K562 (cell line): ENCODE measurements around the gene DRC1.

Experiments
- FIP1L1 ChIP-seq: fragments of 200-400 bp; formaldehyde crosslinking; IDR thresholded peaks from 2 replicates; pipeline ENCODE4 v1.6.1; 2018; ENCODE audit warnings: mild to moderate bottlenecking, low read depth, low read length; ENCODE audit not compliant: poor library complexity, severe bottlenecking
- HEY1 ChIP-seq: fragments of 250-450 bp; sonication (Bioruptor Pico); IDR thresholded peaks from 2 replicates; pipeline ENCODE4 v1.5.0; 2020; ENCODE audit warnings: mild to moderate bottlenecking, moderate library complexity, borderline replicate concordance
- HNRNPLL ChIP-seq: fragments of 200-400 bp; formaldehyde crosslinking; IDR thresholded peaks from 2 replicates; pipeline ENCODE4 v1.6.1; 2017; ENCODE audit warnings: low read length, low read depth, mild to moderate bottlenecking; ENCODE audit not compliant: poor library complexity, severe bottlenecking
- RAD51 ChIP-seq: fragments of 450-650 bp; IDR thresholded peaks from 2 replicates; pipeline ENCODE4 v1.7.1; 2016; ENCODE audit warnings: low read depth, mild to moderate bottlenecking, borderline replicate concordance
- ZBED1 ChIP-seq: IDR thresholded peaks from 2 replicates; pipeline ENCODE4 v1.6.1; 2014
- TF ChIP-seq, protein P1 (sequence below), 3 experiments: IDR thresholded peaks in 2 of 3; conservative IDR thresholded peaks in 1 of 3; 2 replicates each; pipeline ENCODE4 v1.5.1; 2011 to 2012; ENCODE audit warnings: low read length in 3 of 3, mild to moderate bottlenecking in 3 of 3, control low read depth in 2 of 3, improper control_type of control experiment in 1 of 3, inconsistent platforms in 1 of 3, low read depth in 1 of 3, mixed read lengths in 1 of 3, moderate library complexity in 1 of 3; ENCODE audit not compliant: insufficient read depth in 2 of 3

DNA sequence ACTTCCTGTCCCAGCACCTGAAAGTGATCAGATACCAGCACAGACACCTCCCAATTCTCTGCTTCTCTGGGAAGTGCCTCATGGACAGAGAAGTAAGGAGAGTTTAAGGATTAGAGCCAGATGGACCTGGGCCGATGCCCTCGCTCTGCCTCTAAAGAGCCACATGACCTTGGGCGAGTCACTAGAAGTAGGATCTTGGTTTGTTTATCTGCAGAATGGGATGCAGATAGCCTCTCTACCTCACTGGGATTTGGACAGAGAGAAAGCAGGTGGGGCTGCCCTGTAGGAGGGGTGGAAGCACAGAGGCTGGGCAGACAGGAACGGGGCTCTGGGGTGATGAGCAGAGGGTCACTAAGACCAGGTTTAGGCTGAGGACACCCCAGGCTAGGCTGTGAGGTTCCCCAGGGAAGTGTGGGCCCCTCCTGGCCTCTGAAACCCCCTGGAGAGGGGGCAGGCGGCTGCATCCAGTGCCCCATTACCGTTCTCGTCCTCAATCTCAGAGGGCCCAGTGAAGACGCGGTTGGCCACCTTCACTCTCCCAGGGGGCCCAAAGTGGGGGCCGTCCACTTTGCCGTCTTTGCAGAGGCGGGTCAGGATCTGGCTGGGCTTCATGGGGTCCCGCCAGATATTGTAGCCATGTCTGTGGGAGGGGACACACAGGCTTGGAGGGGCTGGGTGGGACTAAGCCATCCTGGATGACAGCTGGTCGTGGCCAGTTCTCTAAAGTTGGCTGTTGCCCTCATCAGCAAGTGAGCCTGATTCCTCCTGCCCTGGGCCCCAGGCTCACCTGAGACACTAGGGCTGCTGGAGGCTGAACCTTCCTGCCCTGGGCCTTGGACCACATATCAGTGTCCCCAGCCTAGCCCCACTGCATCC, 62.9 kb downstream of the DRC1 start:
- TF ChIP-seq HNRNPLL = no peak
- TF ChIP-seq, protein P1, sequence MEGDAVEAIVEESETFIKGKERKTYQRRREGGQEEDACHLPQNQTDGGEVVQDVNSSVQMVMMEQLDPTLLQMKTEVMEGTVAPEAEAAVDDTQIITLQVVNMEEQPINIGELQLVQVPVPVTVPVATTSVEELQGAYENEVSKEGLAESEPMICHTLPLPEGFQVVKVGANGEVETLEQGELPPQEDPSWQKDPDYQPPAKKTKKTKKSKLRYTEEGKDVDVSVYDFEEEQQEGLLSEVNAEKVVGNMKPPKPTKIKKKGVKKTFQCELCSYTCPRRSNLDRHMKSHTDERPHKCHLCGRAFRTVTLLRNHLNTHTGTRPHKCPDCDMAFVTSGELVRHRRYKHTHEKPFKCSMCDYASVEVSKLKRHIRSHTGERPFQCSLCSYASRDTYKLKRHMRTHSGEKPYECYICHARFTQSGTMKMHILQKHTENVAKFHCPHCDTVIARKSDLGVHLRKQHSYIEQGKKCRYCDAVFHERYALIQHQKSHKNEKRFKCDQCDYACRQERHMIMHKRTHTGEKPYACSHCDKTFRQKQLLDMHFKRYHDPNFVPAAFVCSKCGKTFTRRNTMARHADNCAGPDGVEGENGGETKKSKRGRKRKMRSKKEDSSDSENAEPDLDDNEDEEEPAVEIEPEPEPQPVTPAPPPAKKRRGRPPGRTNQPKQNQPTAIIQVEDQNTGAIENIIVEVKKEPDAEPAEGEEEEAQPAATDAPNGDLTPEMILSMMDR (IDR thresholded peaks at IDR 0.05 in 2 of 3, conservative IDR thresholded peaks at IDR 0.05 in 1 of 3; ENCODE audit: insufficient read depth in 2 of 3, low read depth in 1 of 3, low read length in 3 of 3) = no peak
- no peak for TF ChIP-seq FIP1L1
- no peak for TF ChIP-seq ZBED1
- TF ChIP-seq RAD51 = no peak
- no peak for TF ChIP-seq HEY1 (CRISPR knock-in tag)
